Mucosa of rectum (tissue), 2 donors: ENCODE results near the gene SLC24A4.

Experiments used
- H3K27ac ChIP-seq, 2 donors: one replicate each; pipeline ENCODE4 v1.7.0; 2013; ENCODE audit warnings: inconsistent platforms in 2 of 2, low read depth in 2 of 2, low read length in 2 of 2
- H3K27me3 ChIP-seq, 2 donors: one replicate each; pipeline ENCODE4 v1.7.0; 2013; ENCODE audit warnings: low read length in 2 of 2; ENCODE audit not compliant: control insufficient read depth in 2 of 2, insufficient read depth in 2 of 2
- H3K36me3 ChIP-seq, 2 donors: one replicate each; pipeline ENCODE4 v1.7.0; 2013; ENCODE audit warnings: low read length in 2 of 2; ENCODE audit not compliant: control insufficient read depth in 2 of 2, insufficient read depth in 2 of 2
- H3K4me1 ChIP-seq, 2 donors: one replicate each; pipeline ENCODE4 v1.7.0; 2013; ENCODE audit warnings: low read length in 2 of 2, mild to moderate bottlenecking in 1 of 2; ENCODE audit not compliant: control insufficient read depth in 2 of 2, insufficient read depth in 2 of 2
- H3K4me3 ChIP-seq, 2 donors: one replicate each; pipeline ENCODE4 v1.7.0; 2013; ENCODE audit warnings: low read length in 2 of 2
- H3K9ac ChIP-seq, 2 donors: one replicate each; pipeline ENCODE4 v1.7.0; 2013; ENCODE audit warnings: low read length in 2 of 2, low read depth in 1 of 2, mild to moderate bottlenecking in 1 of 2
- H3K9me3 ChIP-seq, 2 donors: one replicate each; pipeline ENCODE4 v1.7.0; 2013; ENCODE audit warnings: low read length in 2 of 2; ENCODE audit not compliant: control insufficient read depth in 2 of 2
- donor health status: healthy.
- donor health status: Normal muscosa, but diverticular disease.

Gene SLC24A4, protein sequence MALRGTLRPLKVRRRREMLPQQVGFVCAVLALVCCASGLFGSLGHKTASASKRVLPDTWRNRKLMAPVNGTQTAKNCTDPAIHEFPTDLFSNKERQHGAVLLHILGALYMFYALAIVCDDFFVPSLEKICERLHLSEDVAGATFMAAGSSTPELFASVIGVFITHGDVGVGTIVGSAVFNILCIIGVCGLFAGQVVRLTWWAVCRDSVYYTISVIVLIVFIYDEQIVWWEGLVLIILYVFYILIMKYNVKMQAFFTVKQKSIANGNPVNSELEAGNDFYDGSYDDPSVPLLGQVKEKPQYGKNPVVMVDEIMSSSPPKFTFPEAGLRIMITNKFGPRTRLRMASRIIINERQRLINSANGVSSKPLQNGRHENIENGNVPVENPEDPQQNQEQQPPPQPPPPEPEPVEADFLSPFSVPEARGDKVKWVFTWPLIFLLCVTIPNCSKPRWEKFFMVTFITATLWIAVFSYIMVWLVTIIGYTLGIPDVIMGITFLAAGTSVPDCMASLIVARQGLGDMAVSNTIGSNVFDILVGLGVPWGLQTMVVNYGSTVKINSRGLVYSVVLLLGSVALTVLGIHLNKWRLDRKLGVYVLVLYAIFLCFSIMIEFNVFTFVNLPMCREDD

GRCh38 chr14:92323011-92323915 lies at the start of gene SLC24A4:
Gene SLC24A4, plus strand, starts transcription at chr14:92323165. Its CDS starts 666 bp downstream, at chr14:92323831.
- Histone ChIP-seq H3K4me3 (no peak within 1 kb of the TSS), H3K36me3 (no peaks in the 10 kb centered on the region), H3K4me1 (no peaks in the 10 kb centered on the region), H3K27ac (no peak within 1 kb of the TSS), H3K9ac (no peak within 1 kb of the TSS), H3K9me3 (no peaks in the 10 kb centered on the region), H3K27me3 (peaks cover 18 to 33% of the 10 kb centered on the region in 2 donors)

DNA sequence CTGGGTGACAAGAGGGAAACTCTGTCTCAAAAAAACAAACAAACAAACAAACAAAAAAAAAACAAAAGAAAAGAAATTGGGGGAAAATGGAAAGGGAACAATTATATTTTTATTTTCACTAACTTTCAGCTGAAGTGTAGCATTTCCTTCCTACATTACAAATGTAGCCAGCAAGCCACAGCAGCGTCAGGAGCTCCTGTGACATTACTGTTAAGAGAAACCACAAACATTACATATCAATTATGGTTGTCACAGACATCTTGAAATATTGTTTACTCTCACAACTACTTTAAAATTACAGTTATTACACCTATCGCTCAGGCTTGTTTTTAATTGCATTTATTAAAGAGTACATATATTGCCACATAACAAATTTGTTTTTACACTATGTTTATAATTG lies 49.8 kb upstream of the SLC24A4 start:
- Histone ChIP-seq H3K9me3 (no peaks in the 10 kb centered on the region), H3K4me3 (no peak overlapping the region), H3K27me3 (peaks cover 0 to 6% of the 10 kb centered on the region in 2 donors), H3K27ac (no peak overlapping the region), H3K9ac (no peak overlapping the region), H3K36me3 (no peaks in the 10 kb centered on the region), H3K4me1 (no peaks in the 10 kb centered on the region)

- Histone ChIP-seq H3K9ac (no peak overlapping the region), H3K36me3 (no peaks in the 10 kb centered on the region), H3K4me1 (no peaks in the 10 kb centered on the region), H3K9me3 (no peaks in the 10 kb centered on the region), H3K27me3 (peaks cover 0 to 6% of the 10 kb centered on the region in 2 donors), H3K27ac (no peak overlapping the region), H3K4me3 (no peak overlapping the region)
These were observed 48.9 kb upstream of the SLC24A4 start for GRCh38 chr14:92274055-92274454.

DNA sequence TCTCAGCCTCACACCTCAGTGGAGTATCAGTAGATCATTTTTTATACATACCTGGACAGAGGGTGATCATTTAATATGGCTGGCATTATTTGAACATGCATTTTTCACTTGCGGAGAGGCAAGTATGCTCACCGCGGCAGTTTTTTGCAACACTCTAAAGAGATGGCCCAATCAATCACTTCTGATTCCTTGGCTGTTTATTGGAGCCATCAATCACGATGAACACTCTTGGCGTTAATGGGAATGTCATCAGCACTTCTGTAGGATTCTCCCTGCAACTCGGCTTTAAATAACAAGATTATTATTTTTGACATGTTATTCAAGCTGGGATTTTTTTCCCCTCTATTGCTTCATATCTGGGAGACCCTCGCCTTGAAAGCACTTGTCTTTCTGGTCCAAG lies 46.9 kb upstream of the SLC24A4 start:
- Histone ChIP-seq H3K27ac (no peak overlapping the region), H3K36me3 (no peaks in the 10 kb centered on the region), H3K9me3 (no peaks in the 10 kb centered on the region), H3K4me3 (no peak overlapping the region), H3K4me1 (no peaks in the 10 kb centered on the region), H3K27me3 (peaks cover 0 to 6% of the 10 kb centered on the region in 2 donors), H3K9ac (no peak overlapping the region)

DNA sequence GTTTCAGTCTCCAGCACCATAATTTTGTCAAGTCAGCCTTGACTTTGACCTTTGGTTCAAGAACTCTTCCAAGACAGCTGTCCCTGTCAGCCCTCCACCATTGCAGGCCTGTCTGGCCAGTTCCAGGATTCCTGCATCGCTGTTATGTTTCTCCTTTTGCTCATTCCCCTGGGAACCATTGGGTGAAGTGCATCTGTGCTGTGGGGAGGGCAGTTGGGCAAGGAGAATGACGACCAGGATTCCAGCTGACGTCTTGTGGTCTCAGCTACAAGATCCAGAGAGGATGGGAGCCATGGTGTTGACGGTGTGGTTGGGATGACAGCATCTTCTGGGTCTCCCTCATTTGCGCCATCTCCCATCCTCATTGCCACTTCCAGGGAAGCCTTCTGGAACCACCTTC lies 45.9 kb upstream of the SLC24A4 start:
- H3K27ac ChIP-seq: no peak overlapping the region
- peaks cover 0 to 6% of the 10 kb centered on the region in 2 donors for H3K27me3 ChIP-seq
- H3K4me1 ChIP-seq: no peaks in the 10 kb centered on the region
- H3K9ac ChIP-seq: no peak overlapping the region
- no peak overlapping the region for H3K4me3 ChIP-seq
- H3K36me3 ChIP-seq: no peaks in the 10 kb centered on the region
- H3K9me3 ChIP-seq: no peaks in the 10 kb centered on the region

GRCh38 chr14:92280554-92281262 lies 42.3 kb upstream of the SLC24A4 start:
- Histone ChIP-seq H3K4me3 (no peak overlapping the region), H3K36me3 (no peaks in the 10 kb centered on the region), H3K9me3 (no peaks in the 10 kb centered on the region), H3K27ac (no peak overlapping the region), H3K27me3 (peaks cover 0 to 2% of the 10 kb centered on the region in 2 donors), H3K4me1 (no peaks in the 10 kb centered on the region), H3K9ac (no peak overlapping the region)

DNA sequence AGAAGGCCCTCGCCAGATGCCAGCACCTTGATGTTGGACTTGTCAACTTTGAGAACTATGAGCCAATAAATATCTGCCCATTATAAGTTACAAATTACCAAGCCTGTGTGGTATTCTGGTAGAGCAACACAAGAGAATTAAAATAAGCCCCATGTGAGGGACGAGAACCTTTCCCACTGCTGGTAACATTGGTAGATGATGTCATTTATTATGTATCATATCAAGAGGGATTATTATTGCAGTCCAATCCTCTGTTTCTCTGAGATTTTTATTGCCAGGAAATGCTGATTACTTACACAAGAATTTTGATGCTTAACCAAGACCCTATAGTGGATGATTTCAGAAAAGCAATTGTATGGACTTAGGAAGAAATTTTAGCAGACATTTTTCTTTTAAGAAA lies 40.3 kb upstream of the SLC24A4 start:
- Histone ChIP-seq H3K36me3 (no peaks in the 10 kb centered on the region), H3K27ac (no peak overlapping the region), H3K4me1 (no peaks in the 10 kb centered on the region), H3K9me3 (no peaks in the 10 kb centered on the region), H3K4me3 (no peak overlapping the region), H3K9ac (no peak overlapping the region), H3K27me3 (no peaks in the 10 kb centered on the region)

DNA sequence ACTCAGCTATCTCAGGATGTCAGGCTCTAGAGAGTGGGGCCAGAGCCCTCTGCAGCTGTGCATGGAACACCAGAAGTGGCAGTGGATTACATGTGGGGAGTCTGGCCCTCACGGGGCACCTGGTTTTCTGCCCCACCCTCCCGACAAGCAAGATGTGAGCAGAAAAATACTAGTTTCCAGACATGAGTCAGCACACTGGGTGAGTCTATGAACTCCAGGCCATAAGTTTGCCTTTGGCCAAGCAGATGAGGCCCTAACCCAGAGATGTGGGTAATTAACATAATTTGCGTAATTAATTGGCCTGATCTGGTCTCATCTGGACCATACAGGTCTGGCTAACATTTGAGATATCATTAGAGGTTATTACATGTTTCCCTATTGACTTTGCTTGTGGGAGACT lies 37.7 kb upstream of the SLC24A4 start:
- Histone ChIP-seq H3K27me3 (peaks cover 0 to 3% of the 10 kb centered on the region in 2 donors), H3K4me3 (no peak overlapping the region), H3K9me3 (no peaks in the 10 kb centered on the region), H3K4me1 (no peaks in the 10 kb centered on the region), H3K9ac (no peak overlapping the region), H3K36me3 (no peaks in the 10 kb centered on the region), H3K27ac (no peak overlapping the region)

DNA sequence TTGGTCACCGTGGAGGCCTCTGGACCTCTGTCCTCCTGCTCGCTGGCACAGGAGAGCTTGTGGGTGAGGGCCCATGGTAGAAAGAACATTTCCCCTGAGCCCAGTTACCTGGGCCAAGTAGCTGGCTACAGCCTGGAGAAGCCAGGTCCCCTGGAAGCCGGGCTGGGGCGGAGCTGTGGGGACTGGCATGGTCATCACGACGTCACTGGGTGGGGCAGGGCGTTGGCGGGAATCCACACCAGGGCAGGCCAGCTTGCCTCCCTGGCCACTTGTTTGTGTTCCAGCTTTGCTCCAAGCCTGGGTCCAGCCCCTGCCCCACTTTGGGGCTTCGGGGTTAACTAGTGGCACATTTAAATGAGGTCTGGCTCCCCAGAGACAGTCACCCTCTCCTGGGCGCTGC lies 35.0 kb upstream of the SLC24A4 start:
- H3K9me3 ChIP-seq: no peaks in the 10 kb centered on the region
- no peaks in the 10 kb centered on the region for H3K36me3 ChIP-seq
- no peaks in the 10 kb centered on the region for H3K4me1 ChIP-seq
- peaks cover 0 to 3% of the 10 kb centered on the region in 2 donors for H3K27me3 ChIP-seq
- no peak overlapping the region for H3K27ac ChIP-seq
- no peak overlapping the region for H3K4me3 ChIP-seq
- no peak overlapping the region for H3K9ac ChIP-seq
